HEK293T (cell line): Measurements from ENCODE around the gene C16orf46.

ENCODE experiments used
- CTCF ChIA-PET: fragments of 350-600 bp; formaldehyde crosslinking; extraction: SDS; loops from one replicate; lab custom pipeline; 2021; ENCODE audit warnings: antibody characterized with exemption, inconsistent platforms; lab: Yijun Ruan, JAX
- POLR2A ChIA-PET: fragments of 350-600 bp; formaldehyde crosslinking; extraction: SDS; loops from one replicate; lab custom pipeline; 2020; ENCODE audit warnings: antibody characterized with exemption, inconsistent platforms; lab: Yijun Ruan, JAX
- DNase-seq: peaks from one replicate; pipeline ENCODE4 v3.0.0; 2012; ENCODE audit warnings: mixed read lengths; ENCODE audit errors: extremely low spot score
- ARNT ChIP-seq: fragments of 450-650 bp; IDR thresholded peaks from 2 replicates; pipeline ENCODE4 v1.6.1; 2017; ENCODE audit warnings: mild to moderate bottlenecking
- BHLHE40 ChIP-seq: fragments of 450-650 bp; IDR thresholded peaks from 2 replicates; pipeline ENCODE4 v1.6.1; 2016; ENCODE audit warnings: mild to moderate bottlenecking, moderate library complexity, borderline replicate concordance
- CTBP1 ChIP-seq: fragments of 450-650 bp; IDR thresholded peaks from 2 replicates; pipeline ENCODE4 v1.6.1; 2016; ENCODE audit warnings: borderline replicate concordance
- ELF4 ChIP-seq: fragments of 450-650 bp; IDR thresholded peaks from 2 replicates; pipeline ENCODE4 v1.6.1; 2017; ENCODE audit warnings: antibody characterized with exemption
- FOXA1 ChIP-seq: fragments of 450-650 bp; IDR thresholded peaks from 2 replicates; pipeline ENCODE4 v1.6.1; 2016; ENCODE audit warnings: mild to moderate bottlenecking
- FOXK2 ChIP-seq: fragments of 450-650 bp; IDR thresholded peaks from 2 replicates; pipeline ENCODE4 v1.6.1; 2016; ENCODE audit warnings: mild to moderate bottlenecking
- FOXM1 ChIP-seq: fragments of 450-650 bp; IDR thresholded peaks from 2 replicates; pipeline ENCODE4 v1.6.1; 2017; ENCODE audit warnings: mild to moderate bottlenecking, borderline replicate concordance
- HDGF ChIP-seq: fragments of 450-650 bp; IDR thresholded peaks from 2 replicates; pipeline ENCODE4 v1.6.1; 2017; ENCODE audit warnings: antibody characterized with exemption, borderline replicate concordance
- L3MBTL2 ChIP-seq: fragments of 450-650 bp; conservative IDR thresholded peaks from 2 replicates; pipeline ENCODE4 v1.6.1; 2016; ENCODE audit warnings: mild to moderate bottlenecking
- LEF1 ChIP-seq: fragments of 450-650 bp; IDR thresholded peaks from 2 replicates; pipeline ENCODE4 v1.6.1; 2017; ENCODE audit warnings: mild to moderate bottlenecking, borderline replicate concordance
- NFRKB ChIP-seq: fragments of 450-650 bp; IDR thresholded peaks from 2 replicates; pipeline ENCODE4 v1.6.1; 2016; ENCODE audit warnings: mild to moderate bottlenecking, moderate library complexity
- SP1 ChIP-seq: fragments of 450-650 bp; IDR thresholded peaks from 2 replicates; pipeline ENCODE4 v1.6.1; 2017
- SUZ12 ChIP-seq: fragments of 450-650 bp; IDR thresholded peaks from 2 replicates; pipeline ENCODE4 v1.6.1; 2016; ENCODE audit warnings: mild to moderate bottlenecking
- TARDBP ChIP-seq: fragments of 450-650 bp; IDR thresholded peaks from 2 replicates; pipeline ENCODE4 v1.6.1; 2016
- ZNF384 ChIP-seq: fragments of 450-650 bp; IDR thresholded peaks from 2 replicates; pipeline ENCODE4 v1.6.1; 2016
- TF ChIP-seq, protein P1 (sequence below): fragments of 450-650 bp; IDR thresholded peaks from 2 replicates; pipeline ENCODE4 v1.6.1; 2016

C16orf46 gene

DNA sequence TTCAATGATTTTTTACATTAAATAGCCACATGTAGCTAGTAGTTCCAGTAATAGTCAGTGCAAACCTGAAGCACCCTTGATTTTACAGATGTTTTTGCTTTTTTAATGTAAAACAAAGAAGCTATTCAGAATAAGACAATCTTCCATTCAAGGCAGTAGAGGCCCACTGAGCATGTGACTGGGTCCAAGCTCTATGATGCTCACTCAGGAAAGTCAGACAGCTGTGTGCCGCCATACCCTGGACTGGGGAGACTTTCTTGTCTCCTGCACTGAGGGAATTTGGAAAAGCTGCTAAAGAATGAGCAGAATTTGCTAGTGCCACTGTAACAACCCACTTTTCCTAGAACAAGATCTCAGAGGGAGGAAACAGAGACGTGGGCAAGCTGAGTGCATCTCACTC lies 58.5 kb downstream of the C16orf46 start:
- CTCF ChIA-PET: interaction anchor here (0.7 kb wide), 1 partner anchor 17 kb away, joined by 3 read pairs; the partner anchor contains the start of gene ATMIN
- no peak for DNase-seq
- TF ChIP-seq L3MBTL2 (no peak), NFRKB (no peak), TARDBP (no peak), BHLHE40 (no peak), FOXA1 (no peak), FOXM1 (no peak), ARNT (no peak), LEF1 (no peak)
- POLR2A ChIA-PET: interaction anchor here (1.2 to 2.2 kb wide), 2 partner anchors 11 to 58 kb away, joined by 3 to 9 read pairs; partner anchors contain the start of genes C16orf46, CENPN and CMC2

DNA sequence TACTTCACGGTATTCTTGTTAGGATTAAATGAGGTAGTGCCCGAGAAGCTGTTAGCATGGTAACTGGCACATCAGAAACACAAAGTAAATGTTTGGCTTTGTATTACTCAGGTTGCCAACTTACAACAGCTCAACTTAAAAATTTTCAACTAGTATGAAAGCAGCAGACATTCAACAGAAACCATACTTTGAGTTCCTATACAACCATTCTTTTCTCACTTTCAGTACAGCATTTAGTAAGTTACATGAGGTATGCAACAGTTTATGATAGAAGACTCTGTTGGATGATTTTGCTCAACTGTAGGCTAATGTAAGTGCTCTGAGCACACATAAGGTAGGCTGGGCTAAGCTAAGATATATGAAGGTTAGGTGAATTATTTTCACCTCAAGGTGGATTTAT lies 62.4 kb downstream of the C16orf46 start:
- ChIA-PET POLR2A (no interaction called here), CTCF (interaction anchor here (1.1 kb wide), 1 partner anchor 12 kb away, joined by 3 read pairs; no protein-coding TSS in a partner anchor)
- TF ChIP-seq SP1 (no peak), ELF4 (no peak), LEF1 (no peak), CTBP1 (no peak), BHLHE40 (no peak), FOXK2 (no peak), FOXA1 (no peak), FOXM1 (no peak), SUZ12 (no peak), L3MBTL2 (no peak), ARNT (no peak), ZNF384 (no peak)
- no peak for DNase-seq

DNA sequence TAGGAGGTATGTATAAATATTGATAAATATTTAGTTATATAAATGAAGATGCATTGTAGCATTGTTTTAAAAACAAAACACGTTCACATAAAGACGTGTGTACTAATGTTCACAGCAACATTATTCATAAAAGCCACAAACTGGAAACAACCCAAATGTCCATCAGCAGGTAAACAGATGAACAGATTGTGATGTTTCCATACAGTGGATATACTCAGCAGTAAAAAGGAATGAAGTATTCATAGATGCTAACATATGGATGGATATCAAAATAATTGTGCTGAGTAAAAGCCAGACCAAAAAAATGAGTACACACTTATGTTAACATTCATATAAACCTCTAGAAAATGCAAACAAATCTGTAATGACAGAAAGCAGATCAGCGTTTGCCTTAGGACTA lies 64.1 kb downstream of the C16orf46 start:
- POLR2A ChIA-PET: no interaction called here
- DNase-seq: no peak
- TF ChIP-seq SP1 (no peak), TARDBP (no peak), BHLHE40 (no peak), LEF1 (no peak), NFRKB (no peak), HDGF (no peak), ZNF384 (no peak), L3MBTL2 (no peak), ARNT (no peak)
- TF ChIP-seq, protein P1, sequence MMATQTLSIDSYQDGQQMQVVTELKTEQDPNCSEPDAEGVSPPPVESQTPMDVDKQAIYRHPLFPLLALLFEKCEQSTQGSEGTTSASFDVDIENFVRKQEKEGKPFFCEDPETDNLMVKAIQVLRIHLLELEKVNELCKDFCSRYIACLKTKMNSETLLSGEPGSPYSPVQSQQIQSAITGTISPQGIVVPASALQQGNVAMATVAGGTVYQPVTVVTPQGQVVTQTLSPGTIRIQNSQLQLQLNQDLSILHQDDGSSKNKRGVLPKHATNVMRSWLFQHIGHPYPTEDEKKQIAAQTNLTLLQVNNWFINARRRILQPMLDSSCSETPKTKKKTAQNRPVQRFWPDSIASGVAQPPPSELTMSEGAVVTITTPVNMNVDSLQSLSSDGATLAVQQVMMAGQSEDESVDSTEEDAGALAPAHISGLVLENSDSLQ: no peak
- CTCF ChIA-PET: no interaction called here
